SK-N-SH treated with all-trans-retinoic acid at 6 μM for 48 hours (cell line): ENCODE data around the gene GARIN1A.

Experiments
- GLIS3 ChIP-seq: fragments of 250-450 bp; sonication (Bioruptor Pico); IDR thresholded peaks from 2 replicates; pipeline ENCODE4 v1.5.0; 2020; ENCODE audit warnings: mild to moderate bottlenecking, moderate library complexity
- TSHZ2 ChIP-seq: fragments of 250-450 bp; sonication (Bioruptor Pico); IDR thresholded peaks from 2 replicates; pipeline ENCODE4 v1.5.0; 2020; ENCODE audit warnings: mild to moderate bottlenecking, moderate library complexity
- ZFP30 ChIP-seq: fragments of 450-650 bp; formaldehyde crosslinking; IDR thresholded peaks from 2 replicates; pipeline ENCODE4 v1.5.0; 2022; ENCODE audit warnings: mild to moderate bottlenecking, moderate library complexity

- TF ChIP-seq ZFP30 (no peak), GLIS3 (no peak), TSHZ2 (no peak)
Observed at GRCh38 chr7:128665057-128665456, 7.0 kb upstream of the GARIN1A start.
